ENCODE measurements around the gene TUBA4A. TPM values are rescaled to one million over a fixed set of nuclear protein-coding genes. Genes with fewer than 3 reads are reported as not detected.
A peak's percentile ranks its signal among the peaks of the same experiment; 100 is the strongest.

Gene TUBA4A
- total RNA-seq, 1 donor: 11.9 TPM

DNA sequence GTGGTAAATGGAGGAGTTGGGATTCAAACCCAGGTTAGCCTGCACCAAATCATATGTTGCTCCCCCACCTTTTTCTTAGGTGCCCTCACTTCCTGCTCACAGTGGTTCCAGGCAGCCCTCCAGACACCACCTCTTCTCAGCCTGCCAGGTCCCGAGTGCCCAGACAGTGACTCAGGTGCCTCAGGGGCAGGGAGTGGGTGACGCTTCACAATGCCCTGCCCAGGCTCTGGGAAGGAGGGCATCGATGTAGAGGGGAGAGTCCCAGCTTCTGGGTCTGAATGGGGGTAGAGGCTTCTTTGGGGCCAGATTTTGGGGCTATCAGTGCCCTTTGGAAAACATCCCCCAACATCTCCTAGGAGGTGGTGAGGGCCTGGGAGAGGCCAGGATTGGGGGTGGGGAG, 20.2 kb upstream of the TUBA4A start:
- H3K4me1 ChIP-seq (ENCODE audit: insufficient read depth, low read length): peaks cover 33% of the 10 kb centered on the region
- H3K27me3 ChIP-seq (ENCODE audit: insufficient read depth, low read length): no peaks in the 10 kb centered on the region
- peak overlapping the region; percentile 18 for H2AFZ ChIP-seq (ENCODE audit: low read length)
- peak; percentile 70 for DNase-seq (ENCODE audit: insufficient read length, low spot score, missing footprints)
- H3K9me3 ChIP-seq (ENCODE audit: low read depth, low read length): no peaks in the 10 kb centered on the region
- H4K20me1 ChIP-seq (ENCODE audit: insufficient read depth, low read length): no peaks in the 10 kb centered on the region
- peak overlapping the region; percentile 90 for H3K27ac ChIP-seq (ENCODE audit: low read depth, low read length)
- peak overlapping the region; percentile 58 for H3K4me2 ChIP-seq (ENCODE audit: insufficient read depth, low read length)
- peak overlapping the region; percentile 11 for H3K4me3 ChIP-seq (ENCODE audit: insufficient read depth, low read length)
- H3K36me3 ChIP-seq (ENCODE audit: insufficient read depth, low read length): no peaks in the 10 kb centered on the region
- H3K79me2 ChIP-seq (ENCODE audit: insufficient read depth, low read length): no peaks in the 10 kb centered on the region
- TF ChIP-seq, protein P1, sequence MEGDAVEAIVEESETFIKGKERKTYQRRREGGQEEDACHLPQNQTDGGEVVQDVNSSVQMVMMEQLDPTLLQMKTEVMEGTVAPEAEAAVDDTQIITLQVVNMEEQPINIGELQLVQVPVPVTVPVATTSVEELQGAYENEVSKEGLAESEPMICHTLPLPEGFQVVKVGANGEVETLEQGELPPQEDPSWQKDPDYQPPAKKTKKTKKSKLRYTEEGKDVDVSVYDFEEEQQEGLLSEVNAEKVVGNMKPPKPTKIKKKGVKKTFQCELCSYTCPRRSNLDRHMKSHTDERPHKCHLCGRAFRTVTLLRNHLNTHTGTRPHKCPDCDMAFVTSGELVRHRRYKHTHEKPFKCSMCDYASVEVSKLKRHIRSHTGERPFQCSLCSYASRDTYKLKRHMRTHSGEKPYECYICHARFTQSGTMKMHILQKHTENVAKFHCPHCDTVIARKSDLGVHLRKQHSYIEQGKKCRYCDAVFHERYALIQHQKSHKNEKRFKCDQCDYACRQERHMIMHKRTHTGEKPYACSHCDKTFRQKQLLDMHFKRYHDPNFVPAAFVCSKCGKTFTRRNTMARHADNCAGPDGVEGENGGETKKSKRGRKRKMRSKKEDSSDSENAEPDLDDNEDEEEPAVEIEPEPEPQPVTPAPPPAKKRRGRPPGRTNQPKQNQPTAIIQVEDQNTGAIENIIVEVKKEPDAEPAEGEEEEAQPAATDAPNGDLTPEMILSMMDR (IDR thresholded peaks at IDR 0.05; ENCODE audit: extremely low read depth, low read depth, low read length): no peak

DNA sequence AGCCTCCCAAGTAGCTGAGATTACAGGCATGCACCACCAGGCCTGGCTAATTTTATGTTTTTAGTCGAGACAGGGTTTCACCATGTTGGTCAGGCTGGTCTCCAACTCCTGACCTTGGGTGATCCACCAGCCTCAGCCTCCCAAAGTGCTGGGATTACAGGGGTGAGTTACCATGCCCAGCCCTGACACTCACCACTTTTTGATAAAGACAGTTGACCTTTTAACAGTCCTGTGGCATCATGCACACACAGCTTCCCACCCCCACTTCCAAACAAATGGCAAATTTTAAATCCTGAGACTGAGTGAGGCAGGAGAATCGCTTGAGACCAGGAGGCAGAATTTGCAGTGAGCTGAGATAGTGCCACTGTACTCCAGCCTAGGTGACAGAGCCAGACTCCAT, 19.3 kb upstream of the TUBA4A start:
- Histone ChIP-seq H3K36me3 (ENCODE audit: insufficient read depth, low read length) (no peaks in the 10 kb centered on the region), H3K4me1 (ENCODE audit: insufficient read depth, low read length) (peaks cover 23% of the 10 kb centered on the region), H3K4me3 (ENCODE audit: insufficient read depth, low read length) (no peak overlapping the region), H3K27ac (ENCODE audit: low read depth, low read length) (no peak overlapping the region), H3K79me2 (ENCODE audit: insufficient read depth, low read length) (no peaks in the 10 kb centered on the region), H3K9me3 (ENCODE audit: low read depth, low read length) (no peaks in the 10 kb centered on the region), H4K20me1 (ENCODE audit: insufficient read depth, low read length) (no peaks in the 10 kb centered on the region), H3K4me2 (ENCODE audit: insufficient read depth, low read length) (no peak overlapping the region), H3K27me3 (ENCODE audit: insufficient read depth, low read length) (no peaks in the 10 kb centered on the region), H2AFZ (ENCODE audit: low read length) (no peak overlapping the region)
- TF ChIP-seq, protein P1 (IDR thresholded peaks at IDR 0.05; ENCODE audit: extremely low read depth, low read depth, low read length): no peak
- DNase-seq (ENCODE audit: insufficient read length, low spot score, missing footprints): no peak

DNA sequence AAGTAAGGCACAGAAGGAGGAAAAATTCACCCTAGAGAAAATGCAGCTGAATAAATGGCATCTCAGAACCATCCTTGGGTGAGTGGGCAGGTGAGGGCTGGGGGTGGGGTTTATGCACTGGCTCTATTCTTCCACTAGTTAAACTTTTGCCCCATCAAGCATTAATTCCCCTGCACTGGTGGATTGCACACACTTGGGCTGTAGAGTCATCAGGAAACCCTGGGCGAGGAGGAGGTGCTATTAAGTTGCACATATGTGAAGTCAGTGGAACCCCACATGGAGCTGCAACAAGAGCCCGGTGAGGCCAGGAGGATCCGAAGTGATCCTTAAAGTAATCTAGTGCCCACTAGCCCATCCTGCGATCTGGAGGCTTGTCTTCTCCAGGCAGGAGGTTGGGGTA, 18.6 kb upstream of the TUBA4A start:
- no peak overlapping the region for H3K4me2 ChIP-seq (ENCODE audit: insufficient read depth, low read length)
- H3K4me1 ChIP-seq (ENCODE audit: insufficient read depth, low read length): peaks cover 17% of the 10 kb centered on the region
- TF ChIP-seq, protein P1 (IDR thresholded peaks at IDR 0.05; ENCODE audit: extremely low read depth, low read depth, low read length): no peak
- H3K4me3 ChIP-seq (ENCODE audit: insufficient read depth, low read length): no peak overlapping the region
- H3K9me3 ChIP-seq (ENCODE audit: low read depth, low read length): no peaks in the 10 kb centered on the region
- DNase-seq (ENCODE audit: insufficient read length, low spot score, missing footprints): no peak
- no peaks in the 10 kb centered on the region for H3K79me2 ChIP-seq (ENCODE audit: insufficient read depth, low read length)
- H4K20me1 ChIP-seq (ENCODE audit: insufficient read depth, low read length): no peaks in the 10 kb centered on the region
- no peaks in the 10 kb centered on the region for H3K36me3 ChIP-seq (ENCODE audit: insufficient read depth, low read length)
- H3K27me3 ChIP-seq (ENCODE audit: insufficient read depth, low read length): no peaks in the 10 kb centered on the region
- H3K27ac ChIP-seq (ENCODE audit: low read depth, low read length): no peak overlapping the region
- H2AFZ ChIP-seq (ENCODE audit: low read length): no peak overlapping the region

GRCh38 chr2:219271021-219271420, 17.3 kb upstream of the TUBA4A start:
- Histone ChIP-seq H3K27ac (ENCODE audit: low read depth, low read length) (no peak overlapping the region), H3K4me2 (ENCODE audit: insufficient read depth, low read length) (no peak overlapping the region), H3K9me3 (ENCODE audit: low read depth, low read length) (no peaks in the 10 kb centered on the region), H3K4me1 (ENCODE audit: insufficient read depth, low read length) (peaks cover 17% of the 10 kb centered on the region), H3K4me3 (ENCODE audit: insufficient read depth, low read length) (no peak overlapping the region), H3K79me2 (ENCODE audit: insufficient read depth, low read length) (no peaks in the 10 kb centered on the region), H3K27me3 (ENCODE audit: insufficient read depth, low read length) (no peaks in the 10 kb centered on the region), H3K36me3 (ENCODE audit: insufficient read depth, low read length) (no peaks in the 10 kb centered on the region), H2AFZ (ENCODE audit: low read length) (no peak overlapping the region), H4K20me1 (ENCODE audit: insufficient read depth, low read length) (no peaks in the 10 kb centered on the region)
- TF ChIP-seq, protein P1 (IDR thresholded peaks at IDR 0.05; ENCODE audit: extremely low read depth, low read depth, low read length): no peak
- DNase-seq (ENCODE audit: insufficient read length, low spot score, missing footprints): no peak

Data from osteoblast (primary cell).